GOT3 (cell line): ENCODE data around the gene ADAT1.
"Not testable (repeated sequence)": the region's sequence is repeated elsewhere in the genome, so short reads cannot be mapped to it uniquely, and the experiment has no call there.

ENCODE experiments used
- DNase-seq: peaks from one replicate; lab custom pipeline; 2025; ENCODE audit warnings: mixed read lengths; lab: John Stamatoyannopoulos, UW

ADAT1 gene

DNA sequence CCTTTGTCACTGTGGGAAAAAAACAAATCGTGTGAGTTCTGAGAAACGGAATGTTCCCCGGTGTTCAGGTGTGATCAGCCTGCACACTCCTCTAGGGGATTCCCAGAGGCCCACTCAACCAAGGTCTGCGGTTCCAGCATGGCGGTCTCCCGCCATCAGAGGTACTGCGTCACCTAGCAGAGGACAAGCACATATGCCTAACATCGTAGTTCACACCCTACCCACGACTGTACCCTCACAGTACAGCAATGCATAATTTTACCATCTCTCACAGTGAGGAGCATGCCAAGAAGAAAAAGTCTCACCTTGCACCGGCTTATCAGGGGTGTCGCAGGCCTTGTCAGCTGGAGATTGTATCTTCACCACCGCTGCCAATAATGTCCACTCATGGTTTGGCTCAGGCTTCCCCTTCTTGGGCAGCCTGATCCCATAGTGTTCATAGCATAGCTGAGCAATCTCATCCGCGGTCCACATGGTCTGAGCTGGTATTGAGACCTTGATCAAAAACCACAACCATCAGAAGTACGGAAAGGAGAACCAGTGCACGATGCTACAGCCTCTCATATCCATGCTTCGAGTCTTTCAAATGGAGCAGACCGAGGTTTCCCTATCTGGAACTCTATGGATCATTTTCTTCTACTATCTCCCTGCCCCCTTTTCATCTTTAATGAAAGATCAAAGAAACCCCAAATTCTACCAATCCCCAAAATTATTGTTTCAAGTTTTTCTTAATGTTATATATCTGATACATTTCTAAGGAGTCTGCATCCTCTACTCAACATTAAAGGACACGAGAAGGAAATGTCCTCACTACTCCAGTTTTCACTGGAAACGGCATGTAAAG, 2.5 kb downstream of the ADAT1 start:
- DNase-seq, result no peak

DNA sequence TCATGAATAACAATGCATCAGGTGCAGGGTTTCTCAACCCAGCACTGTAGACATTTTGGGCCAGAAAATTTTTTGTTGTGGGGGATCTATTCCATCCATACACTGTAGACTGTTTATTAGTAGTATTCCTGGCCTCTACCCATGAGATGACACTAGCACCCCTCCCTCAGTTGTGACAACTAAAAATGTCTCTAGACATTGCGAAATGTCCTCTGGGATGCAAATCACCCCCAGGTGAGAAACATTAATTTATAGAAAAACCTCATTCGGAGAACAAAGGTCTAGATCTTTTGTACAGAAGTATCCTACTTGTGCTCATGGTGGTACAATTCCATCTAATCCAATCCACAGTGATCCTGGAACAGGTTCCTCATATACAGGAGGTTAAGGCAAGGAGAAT, 4.3 kb downstream of the ADAT1 start:
- DNase-seq, result no peak

DNA sequence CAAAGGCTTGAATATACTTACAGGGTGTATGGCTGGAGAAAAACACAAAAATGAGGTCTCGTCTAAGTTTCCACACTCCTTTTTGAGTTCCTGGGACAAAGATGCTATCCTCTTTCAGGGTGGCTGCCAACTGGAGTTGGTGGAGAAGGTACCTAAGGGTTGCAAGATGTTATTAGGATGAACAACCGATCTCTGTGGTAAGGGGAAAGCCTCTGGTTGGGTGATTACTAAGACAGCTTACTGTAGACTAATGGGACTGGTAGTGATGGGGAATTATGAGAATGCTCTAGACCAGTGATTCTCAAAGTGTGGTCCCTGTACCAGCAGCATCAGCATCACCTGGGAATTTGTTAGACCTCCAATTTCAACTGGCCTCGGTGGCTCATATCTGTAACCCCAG, 6.0 kb downstream of the ADAT1 start:
- DNase-seq, result no peak

DNA sequence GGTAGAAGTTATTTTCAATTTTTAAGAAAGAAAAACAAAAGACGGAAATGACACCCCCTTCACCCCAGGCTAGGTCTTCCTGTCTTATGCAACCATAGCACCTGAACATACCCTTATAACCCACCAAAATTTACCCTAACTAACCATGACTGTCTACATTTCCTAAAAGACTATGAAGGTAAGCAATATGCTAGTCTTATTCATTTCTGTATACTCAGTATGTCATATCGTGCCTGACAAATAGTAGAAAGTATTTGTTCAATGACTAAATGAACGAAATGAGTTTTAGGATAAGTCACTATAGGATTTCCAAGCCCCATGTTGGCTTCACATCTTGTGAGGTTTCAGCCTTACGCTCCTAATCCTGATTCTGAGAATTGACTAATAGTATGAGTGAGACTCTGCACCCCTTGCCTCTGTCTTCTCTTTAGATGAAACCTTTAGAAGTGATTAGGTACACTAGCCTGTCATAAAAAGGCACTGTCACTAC, 6.5 kb downstream of the ADAT1 start:
- DNase-seq, result no peak

DNA sequence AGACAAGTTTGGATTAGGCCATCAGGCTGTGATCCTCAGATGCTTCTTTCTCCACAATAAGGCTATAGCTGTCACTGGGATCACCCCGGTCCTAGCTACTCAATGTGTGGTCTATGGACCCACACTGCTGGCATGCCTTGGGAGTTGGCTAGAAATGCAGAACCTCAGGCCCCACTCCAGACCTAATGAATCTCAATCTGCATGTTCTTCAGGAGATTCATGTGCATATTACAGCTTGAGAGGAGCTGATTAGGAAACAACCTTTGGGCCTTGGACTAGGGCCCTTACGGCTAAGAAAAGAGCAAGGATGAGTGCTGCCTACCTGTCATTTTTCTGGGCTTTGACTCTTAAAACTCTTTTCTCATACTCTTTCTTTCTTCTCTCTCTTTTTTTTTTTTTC, 7.5 kb downstream of the ADAT1 start:
- DNase-seq, result no peak

DNA sequence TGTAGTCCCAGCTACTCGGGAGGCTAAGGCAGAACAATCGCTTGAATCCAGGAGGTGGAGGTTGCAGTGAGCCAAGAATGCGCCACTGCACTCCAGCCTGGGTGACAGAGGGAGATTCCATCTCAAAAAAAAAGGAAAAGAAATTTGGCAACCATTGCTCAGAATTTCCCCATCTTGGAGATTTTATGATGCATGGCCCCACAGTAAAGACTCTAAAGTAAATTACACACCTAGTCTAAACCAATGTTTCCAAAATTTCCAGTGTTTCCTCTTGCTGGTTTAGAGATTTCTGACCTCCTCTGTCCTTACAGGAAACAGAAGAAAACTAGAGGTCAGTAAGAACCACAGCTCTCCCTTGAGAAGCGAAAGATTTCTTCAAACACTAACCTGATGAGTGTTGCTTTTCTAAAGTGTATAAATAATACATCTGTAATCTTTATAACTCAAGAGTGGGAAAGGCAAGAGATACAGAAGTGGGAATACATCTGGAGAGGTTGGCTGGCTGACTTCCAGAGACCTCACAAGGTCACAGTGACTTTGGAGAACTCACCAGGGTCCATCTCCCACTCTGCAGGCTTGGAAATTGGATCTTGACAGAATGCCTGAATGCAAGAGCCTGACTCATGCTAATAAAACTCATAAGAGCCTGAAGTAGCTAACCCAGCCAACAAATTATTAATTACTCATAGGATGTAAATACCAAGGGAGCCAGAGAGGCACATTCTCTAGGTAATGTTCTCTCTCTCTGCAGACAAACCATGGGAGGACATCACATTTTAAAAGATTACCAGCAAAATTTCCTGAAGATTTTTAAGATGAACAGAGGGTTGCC, 8.8 kb downstream of the ADAT1 start:
- no peak for DNase-seq

DNA sequence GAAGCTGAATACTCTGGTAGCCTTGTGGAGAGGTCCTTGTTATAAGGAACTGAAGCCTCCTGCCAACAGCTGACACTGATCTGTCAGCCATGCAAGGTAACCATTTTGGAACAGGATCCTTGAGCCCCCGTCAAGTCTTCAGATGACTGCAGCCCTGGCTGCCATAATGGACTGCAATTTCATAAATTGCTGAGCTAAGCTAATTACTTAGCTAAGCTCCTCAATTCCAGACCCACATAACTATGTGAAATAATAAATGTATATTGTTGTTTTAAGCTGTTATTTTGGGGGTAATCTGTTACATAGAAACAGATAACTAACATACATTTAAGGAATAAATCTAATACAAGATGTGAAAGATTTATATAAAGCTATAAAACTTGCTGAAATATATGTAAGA, 16.6 kb downstream of the ADAT1 start:
- DNase-seq, result no peak

DNA sequence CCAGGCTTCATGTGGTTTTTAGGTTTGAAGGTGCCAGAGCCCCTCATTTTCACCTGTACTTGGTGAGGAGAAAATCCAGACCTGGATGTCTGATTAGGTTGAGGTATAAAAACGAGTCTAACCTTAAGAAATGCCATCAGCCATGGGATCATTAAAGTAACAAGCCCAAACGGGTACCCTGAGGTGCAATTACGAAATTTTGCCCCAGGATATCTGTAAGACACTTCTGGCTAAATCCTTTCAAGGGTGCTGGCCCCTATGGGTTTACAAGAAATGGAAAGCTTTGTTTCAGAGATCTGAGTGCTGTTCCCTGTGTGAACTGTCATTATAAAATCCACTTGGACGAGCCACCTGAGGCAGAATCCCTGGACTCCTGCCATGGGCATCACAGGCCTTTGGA, 19.8 kb downstream of the ADAT1 start:
- no peak for DNase-seq

DNA sequence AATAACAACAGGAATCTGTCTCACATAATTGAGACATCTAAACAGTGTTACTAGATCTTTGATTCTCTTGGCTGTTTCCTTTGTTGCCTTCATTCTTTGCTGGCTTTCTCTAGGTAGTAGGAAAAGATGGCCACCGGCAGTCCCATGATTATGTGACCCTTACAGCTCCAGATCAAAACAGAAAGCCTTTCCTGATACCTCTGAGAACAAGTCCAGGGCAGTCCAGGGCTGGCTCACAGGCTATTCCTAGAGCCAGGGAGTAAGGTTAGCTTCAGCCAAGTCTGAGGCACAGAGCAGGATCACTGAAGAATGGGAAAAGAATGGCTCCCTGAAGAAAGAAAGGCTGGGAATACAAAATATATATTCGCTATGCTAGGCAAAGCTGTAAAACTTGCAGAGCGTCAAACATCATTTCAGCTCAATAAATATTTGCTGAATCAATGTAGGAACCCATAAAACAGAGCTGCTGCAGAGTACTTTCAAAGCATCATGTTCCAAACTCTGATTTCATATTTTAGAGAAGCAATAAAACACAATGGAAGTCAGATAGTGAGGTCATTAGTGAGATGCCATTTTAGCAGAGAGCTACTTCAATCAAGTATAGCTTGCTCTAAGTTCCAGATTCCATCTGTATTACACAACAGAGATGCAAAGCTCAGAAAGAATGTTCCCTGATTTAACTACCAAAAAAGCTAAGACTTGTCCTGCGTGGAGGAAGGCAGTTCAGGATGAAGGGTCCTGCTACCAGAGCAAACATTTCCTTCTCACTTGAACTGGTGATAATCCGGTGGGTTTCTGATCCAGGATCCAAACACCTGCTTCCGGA, 23.4 kb downstream of the ADAT1 start:
- DNase-seq, result no peak

DNA sequence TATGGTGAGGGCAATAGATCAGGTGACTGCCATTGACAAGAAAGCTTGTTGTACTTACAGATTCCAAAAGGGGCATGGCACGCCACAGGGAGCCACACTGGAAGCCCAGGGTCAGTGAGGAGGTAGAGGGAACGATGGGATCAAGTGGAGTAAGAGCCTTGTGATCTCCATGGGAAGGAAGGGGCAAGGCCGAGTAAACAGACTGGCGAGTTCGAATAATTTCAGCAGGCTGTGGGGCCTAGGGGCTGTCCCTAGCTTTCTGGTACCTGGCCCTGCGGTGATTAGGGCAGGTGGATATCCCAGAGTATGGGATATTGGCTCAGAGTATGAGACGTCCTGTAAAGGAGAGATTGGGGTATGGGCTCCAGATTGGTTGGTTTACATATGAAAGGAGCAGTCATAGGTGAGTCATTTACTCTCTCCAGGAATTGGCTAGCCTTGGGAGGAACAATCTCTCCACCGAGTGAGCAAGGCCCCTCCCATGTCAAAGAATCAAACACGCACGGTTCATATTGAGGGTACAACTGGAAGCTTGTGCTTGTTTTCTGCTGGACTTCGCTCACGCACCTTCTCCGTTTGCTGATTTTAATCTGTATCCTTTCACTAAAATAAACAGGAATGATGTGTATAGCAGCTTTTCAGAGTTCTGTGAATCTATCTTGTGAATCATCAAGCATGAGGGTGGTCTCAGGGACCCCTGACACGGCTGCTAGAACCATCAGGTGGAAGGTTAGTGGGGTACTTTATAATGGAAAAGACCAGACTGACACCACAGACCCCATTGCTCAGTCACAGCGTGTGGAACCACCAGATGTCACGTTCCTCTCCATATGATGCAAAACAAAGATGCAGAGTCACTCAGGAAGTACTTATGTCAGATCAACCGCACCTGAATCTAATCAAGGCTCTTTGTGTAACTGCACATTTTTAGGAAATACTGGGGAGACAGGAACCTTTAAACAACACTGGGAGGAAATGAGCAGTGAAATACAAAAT, 29.0 kb downstream of the ADAT1 start:
- DNase-seq, result no peak

DNA sequence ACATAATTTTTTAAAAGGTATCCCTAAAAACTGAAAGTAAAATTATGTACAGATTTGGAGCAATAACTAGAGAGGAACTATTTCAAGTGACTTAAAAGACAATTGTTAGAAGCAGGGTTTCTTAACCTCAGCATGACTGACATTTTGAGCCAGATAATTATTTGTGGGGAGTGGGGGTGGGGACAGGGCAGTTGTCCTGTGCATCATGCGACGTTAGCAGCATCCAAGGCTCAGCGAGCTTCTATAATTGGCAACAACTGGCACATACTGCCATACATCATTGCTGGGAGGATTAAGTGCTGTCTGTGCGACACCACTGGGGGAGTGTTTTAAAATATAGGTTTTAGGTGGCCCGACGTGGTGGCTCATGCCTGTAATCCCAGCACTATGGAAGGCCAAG, 29.8 kb downstream of the ADAT1 start:
- no peak for DNase-seq

DNA sequence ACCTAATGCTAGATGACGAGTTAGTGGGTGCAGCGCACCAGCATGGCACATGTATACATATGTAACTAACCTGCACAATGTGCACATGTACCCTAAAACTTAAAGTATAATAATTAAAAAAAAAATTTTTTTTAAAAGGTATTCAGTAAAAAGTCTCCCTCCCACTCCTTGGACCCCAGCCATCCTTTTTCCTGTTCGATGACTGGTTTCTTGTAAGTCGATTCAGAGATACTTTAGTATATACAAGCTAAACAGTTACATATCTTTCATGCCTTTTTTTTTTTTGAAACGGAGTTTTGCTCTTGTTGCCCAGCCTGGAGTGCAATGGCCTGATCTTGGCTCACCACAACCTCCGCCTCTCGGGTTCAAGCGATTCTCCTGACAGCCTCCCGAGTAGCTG, 31.2 kb downstream of the ADAT1 start:
- DNase-seq, result not testable (repeated sequence)

DNA sequence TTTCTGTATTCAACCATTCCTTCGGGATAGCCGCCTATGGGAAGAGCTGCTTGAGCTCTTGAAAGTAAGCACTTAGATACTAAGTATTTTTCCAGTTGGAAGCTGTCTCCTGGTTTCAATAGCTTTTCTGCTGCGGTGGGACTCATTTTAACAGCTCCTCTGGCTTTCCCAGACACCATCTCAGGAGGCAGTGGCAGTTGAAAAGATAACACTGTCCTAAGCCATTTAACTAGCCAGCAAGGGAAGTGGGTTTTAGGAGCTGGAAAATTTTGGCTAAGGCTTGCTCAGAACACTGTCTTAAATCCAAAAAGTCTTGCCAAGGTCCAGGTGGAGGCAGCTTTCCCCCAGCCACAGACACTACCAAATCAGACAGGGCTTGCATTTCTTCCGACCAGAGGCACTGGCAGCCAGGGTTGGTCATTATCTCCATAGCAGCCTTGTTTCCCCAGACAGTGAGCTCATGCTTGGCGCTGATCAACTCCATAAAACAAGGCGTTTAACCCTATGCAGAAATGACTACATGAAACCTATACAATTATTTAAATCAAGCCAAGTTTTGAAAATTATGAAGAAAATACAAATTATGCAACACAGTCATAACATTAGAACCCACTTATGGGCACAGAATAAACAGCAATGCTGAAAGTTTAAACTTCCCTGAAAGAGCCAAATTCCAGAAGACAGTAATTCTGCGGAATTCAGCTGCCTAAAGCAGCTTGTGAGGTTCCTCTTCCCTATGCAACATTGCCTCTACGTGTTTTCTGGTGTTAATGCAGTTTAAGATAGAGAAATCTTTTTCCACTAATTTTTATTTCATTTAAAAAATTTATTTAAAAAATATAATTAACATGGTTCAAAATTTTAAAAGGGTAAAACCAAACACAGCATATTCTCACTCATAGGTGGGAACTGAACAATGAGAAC, 31.9 kb downstream of the ADAT1 start:
- DNase-seq, result no peak

DNA sequence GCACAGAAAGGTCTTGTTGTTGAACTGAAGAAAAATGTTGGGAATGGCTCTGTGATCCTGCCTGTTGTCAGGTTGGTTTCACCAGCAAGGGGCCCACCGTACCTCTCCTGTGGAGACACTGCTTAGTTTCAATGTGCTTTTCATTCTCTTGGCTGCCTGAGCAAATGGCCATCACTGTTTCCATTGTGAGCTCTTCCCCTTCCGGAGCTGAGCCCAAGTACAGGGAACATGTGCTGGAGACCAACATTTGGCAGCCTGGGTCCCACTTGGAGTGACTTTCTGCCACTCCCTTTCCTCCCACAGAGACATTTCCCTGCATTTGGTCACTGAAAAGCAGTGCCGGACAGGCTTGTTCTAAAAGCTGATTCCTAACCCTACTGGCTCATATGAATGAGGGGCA, 33.8 kb downstream of the ADAT1 start:
- no peak for DNase-seq

DNA sequence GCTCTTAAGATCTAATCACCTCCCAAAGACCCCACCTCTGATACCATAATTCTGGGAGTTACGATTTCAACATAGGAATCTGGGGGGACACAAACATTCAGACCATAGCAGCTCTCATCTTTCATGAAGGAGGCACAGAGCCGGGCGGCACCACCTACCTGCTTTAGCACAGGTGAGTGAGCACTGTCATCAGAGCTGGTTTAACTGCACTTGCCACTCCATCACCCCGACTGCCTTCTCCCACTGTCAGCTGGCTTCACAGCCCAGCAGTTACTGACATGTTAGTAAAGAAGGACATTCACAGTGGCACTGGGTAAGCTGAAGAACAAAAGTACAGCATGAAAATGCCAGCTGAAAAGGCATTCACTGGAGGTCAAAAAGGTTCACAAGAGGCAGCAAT, 34.4 kb downstream of the ADAT1 start:
- no peak for DNase-seq

DNA sequence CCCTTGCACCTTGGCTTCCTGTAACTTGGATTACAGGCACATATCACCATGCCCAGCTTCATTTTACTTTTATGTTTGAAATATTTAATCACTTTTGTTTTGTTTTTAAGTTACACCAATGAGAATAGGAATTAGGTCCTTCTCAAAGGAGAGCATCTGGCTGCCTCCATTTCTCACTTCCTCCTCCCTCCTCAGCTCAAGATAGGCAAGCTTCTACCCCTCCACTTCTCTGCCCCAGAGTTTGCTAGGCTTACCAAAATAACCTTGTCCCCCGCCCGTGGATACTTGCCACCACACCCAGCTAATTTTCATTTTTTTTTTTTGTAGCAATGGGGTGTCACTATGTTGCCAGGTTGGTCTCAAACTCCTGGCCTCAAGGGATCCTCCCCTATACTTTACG, 39.0 kb downstream of the ADAT1 start:
- DNase-seq, result no peak

DNA sequence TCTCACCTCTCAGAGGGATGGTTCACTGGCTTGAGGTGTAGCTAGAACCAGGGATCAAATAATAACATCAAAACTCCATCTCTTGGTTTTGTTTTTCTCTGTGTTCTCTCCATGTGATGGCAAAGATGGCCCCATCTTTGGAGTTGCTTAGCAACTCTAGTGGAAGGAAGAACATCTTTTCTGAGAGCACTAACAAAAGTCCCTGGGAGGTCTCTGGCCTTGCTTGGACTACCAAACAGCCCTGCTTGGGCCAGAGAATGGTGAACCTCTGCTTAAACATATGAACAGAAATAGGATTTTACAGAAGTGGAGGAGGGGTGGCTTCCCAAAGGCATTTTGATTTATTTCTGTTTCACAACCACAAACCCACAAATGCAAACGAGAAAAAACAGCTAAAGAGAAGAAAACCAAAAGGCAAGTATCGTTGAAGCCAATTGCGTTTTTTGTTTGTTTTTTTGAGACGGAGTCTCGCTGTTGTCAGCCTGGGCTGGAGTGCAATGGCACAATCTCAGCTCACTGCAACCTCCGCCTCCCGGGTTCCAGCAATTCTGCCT, 43.7 kb downstream of the ADAT1 start:
- no peak for DNase-seq

DNA sequence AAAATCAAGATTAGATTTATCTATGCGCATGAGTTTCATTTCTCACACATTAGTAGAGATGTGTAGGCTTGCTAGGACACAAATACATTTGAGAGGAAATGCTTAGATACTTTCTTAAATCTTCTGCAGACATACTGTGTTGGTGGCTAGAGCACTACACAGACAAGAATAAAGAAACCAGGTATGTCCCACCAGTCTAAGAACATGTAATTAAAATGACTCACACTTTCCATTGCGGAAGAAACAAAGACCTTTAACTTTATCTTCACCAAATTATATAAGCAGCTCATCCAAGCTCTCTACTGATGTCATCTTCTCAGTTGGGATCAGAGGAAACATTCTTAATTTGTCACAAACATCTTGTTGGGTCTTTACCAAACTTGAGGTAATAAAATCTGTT, 44.4 kb downstream of the ADAT1 start:
- DNase-seq, result no peak

DNA sequence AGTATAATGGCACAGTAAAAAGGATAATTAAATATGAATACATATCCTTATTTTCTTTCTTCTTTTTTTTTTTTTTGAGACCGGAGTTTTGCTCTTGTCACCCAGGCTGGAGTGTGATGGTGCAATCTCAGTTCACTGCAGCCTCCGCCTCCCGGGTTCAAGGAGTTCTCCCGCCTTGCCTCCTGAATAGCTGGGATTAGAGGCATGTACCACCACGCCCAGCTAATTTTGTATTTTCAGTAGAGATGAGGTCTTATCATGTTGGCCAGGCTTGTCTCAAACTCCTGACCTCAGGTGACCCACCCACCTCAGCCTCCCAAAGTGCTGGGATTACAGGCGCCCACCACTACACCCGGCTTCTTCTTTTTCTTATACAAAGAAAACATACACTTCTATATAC, 44.9 kb downstream of the ADAT1 start:
- DNase-seq, result no peak

DNA sequence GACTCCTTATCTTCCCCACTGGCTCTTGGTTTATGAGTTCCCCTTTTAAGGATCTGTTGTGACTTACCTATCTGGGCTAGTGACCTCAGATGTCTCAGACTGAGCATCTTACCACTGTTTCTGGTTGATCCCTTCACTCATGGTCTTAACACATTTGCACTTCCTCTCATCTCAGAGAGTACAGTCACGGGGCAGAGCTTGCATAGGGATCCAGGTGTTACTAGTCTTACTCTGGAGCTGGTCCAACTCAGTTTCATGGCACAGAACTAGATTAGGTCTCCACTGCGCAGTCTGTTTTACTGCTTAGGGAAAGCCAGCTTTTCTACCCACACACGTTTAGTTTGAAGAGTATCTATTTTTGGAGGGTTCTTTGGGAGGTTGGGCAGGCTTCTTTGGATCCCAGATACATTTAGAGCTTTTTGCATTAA, 46.7 kb downstream of the ADAT1 start:
- no peak for DNase-seq
